GM21360 (cell line): ENCODE data around the gene FNDC3B.

Experiments
- ATAC-seq: cut with Tn5 transposase; IDR thresholded peaks from one replicate; pipeline ENCODE4 v1.9.1; 2021; ENCODE audit warnings: mild to moderate bottlenecking, moderate library complexity; ENCODE audit not compliant: unreplicated experiment

The FNDC3B gene

DNA sequence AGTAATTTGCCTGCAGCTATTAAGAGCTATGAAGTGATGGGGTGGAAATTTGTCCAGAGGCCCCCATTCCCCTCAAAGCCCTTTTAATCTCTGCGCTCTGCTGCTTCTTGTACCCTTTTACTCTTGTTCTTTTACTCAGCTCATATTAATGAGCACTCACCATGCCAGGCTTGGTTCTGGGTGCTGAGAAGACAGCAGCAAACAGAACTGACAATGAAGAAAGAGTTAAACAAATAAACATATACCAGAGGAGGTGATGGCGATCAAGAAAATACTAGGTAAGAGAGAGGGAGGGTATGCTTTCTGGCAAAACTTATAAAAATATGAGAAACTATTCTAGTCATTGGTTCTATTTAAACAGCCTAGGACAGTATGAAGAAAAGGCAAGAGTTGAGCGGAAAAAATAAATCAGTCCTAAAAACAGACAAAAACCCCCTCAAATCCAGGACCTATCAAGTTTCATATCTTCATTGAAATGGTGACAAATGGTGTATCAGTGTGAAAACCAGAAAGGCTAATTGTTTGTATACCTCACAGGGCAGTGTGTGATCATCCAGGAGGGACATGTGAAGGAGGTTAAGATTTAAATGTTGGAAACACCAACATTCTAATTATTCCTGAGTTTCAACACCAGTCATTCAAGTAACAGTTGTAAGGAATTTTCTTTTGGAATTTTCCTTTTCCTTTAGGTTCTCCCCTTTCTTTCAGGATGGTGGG, 144.9 kb downstream of the FNDC3B start:
- no peak for ATAC-seq

DNA sequence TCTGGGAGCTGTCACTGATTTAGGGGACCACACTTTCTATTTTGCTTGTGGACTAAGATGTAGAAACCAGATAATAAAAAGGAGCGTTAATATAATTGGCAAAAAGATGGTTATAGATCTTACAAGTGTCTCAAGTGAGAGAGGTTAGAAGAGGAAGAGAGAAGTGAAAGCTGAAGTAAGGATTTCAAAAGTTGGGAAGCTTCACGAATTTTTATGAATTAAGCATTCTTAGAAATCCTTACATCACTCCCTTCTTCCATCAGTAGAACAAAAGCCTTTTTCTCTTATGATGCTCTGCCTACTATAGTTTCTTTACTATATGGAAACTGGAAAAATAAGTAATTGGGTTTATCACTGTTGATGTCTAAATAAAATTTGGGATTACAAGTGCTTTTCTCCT, 146.5 kb downstream of the FNDC3B start:
- no peak for ATAC-seq

DNA sequence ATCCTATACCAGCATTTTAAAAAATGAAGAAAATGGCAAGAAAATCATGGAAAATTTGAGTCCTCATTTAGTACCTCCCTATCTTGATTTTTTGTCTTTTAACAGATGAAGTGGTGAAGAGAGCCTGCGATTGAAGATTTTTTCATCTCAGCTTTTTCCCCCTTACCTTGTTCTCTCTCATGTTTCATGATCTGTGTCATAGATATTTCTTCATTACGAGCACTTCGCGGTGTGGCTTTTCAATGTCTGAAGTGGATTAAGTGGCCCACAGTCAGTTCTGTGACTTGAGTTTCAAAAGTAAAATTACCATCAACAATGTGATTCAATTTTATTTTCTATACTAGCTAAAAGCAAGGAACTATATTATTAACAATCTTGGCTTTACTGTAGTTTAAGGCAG, 147.2 kb downstream of the FNDC3B start:
- no peak for ATAC-seq

DNA sequence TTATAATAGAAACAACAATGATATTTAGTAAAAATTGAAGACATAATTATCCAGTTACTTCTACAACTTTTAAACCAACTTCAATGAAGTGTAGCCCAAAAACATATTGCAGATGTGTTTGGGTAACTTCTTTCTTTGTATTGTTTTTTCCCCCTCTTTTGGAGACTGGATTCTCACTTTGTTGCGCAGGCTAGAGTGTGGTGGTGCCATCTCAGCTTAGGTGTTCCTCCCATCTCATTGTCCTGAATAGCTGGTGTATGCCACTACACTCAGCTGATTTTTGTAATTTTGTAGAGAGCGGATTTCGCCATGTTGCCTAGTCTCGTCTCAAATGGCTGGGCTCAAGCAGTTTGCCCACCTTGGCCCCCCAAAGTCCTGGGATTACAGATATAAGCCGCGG, 148.1 kb downstream of the FNDC3B start:
- no peak for ATAC-seq

DNA sequence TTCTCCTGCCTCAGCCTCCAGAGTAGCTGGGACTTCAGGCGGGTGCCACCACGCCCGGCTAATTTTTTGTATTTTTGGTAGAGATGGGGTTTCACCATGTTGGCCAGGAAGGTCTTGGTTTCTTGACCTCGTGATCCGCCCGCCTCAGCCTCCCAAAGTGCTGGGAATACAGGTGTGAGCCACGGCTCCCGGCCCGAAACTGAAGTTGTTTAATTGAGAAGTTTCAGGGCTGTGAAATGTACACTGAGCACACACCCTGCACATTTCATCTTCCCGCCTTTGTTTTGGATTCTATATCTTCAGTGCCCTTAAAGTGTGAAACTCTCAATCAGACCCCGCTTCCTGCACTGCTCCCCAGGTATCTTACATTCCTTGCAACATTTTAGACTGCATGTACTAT, 149.1 kb downstream of the FNDC3B start:
- no peak for ATAC-seq

DNA sequence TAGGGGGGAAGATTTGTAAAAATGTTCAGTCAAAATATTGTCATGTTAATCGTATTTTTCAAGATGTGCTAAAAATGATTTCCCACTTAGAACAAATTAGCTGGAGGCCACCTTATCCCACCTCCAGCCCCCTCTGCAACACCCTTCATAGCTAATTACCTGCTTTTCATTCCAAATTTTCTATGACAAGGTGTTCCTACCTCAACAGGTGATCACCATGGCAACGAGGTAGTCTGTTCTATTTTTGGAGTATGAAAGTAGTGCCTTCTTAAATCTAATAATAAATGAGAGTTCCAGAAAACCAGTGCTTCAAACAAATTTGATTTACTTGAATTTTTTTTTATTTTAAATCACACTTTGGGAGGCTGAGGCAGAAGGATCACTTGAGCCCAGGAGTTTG, 149.8 kb downstream of the FNDC3B start:
- ATAC-seq, result no peak

DNA sequence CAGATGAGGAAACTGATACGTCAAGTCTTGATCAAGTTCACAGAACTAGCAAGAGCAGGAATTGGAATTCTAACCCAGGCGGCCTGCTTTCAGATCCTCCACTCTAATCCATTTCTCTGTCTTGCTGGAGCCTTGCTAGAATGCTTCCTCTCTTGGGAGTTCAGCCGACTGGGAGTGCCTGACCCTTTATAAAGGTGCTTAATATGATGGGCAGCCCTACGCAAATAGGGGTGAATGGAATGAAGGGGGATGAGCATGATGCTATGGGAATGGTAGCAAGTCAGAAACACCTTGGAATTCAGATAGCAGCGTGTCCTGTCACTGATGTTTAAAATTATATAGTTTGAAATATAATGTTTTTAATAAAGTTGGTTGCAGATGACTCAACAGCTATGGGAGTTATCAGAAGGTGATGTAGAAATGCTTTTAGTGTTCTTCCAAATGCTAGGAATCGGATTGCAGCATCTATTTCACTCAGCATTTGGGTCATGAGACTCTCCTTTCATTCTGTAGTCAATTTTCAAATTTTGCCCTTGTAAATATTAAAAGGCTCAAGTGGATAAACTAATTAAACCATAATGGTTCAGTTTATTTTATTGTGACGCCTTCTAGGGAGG, 150.7 kb downstream of the FNDC3B start:
- ATAC-seq, result no peak

DNA sequence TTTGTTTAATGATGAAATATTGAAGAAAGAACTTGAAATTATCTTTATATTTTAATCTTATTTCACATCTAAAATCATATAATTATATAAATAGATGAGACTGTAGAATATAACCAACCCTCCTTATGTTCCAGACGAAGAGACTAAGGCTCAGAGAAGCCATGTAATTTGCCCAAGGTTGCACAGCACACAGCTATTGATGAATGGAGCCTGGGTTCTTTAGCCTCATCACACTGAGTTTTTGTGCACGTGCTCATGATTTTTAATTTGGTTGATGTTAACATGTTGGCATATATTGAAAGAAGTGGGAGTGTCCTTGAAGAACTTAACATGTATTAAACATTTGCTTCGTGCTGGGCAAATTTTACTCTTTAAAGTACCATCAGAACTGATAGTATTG, 151.6 kb downstream of the FNDC3B start:
- no peak for ATAC-seq

DNA sequence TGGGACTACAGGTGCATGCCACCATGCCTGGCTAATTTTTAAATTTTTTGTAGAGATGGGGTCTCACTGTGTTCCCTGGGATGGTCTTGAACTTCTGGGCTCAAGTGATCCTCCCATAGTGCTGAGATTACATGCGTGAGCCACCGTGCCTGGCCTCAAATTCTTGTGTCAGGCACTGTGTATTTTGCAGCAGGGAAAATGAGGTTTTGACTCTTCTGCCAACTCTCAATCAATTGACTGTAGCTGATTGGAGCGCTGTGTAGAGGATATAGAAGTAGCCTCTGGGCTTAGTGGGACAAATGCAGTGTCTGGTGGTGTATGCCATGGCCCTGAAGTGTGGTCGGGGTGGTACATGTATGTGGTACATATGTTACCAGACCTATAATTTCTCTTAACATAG, 152.3 kb downstream of the FNDC3B start:
- ATAC-seq, result no peak

DNA sequence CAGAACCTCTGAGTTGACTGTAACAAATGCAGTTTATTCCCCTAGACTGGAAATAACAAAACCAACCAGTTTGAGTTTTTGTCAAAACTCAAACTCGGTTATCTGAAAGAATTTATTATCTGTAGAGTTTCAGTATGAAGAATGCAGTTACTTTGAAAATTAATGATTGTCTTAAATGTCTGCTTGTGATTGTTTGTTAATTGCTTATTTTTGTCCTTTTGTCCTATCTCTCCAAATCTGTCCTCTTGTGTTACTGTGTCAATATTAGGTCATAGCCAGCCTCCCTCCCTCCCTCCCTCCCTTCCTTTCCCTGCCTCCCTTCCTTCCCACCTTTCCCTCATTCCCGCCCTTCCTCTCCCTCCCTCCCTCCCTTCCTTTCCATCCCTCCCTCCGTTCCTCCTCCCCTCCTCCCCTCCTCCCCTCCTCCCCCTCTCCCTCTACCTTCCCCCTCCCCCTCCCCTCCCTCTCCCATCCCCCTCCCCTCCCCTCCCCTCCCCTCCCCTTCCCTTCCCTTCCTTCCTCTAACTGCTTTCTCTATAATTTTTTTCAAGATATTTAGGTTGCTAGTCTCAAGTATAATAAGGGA, 153.5 kb downstream of the FNDC3B start:
- ATAC-seq, result no peak

DNA sequence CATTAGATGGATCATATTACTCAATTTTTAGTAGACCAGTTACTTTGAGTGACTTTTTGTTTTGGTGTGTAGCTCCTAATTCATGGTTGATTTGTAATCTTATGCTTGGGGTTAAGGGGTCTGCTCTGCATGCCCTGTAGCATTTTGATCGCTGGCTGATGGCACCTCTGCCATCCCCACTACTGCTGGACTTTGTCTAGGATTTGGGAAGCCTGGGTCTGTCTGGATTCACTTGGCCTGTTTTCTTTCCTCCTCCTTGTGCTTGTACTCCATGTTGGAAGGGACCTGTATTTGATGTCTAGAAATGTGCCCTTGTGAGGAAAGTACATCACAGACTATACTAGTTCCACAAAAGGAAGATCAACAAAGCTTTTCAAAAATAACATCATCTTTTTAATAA, 154.1 kb downstream of the FNDC3B start:
- no peak for ATAC-seq

DNA sequence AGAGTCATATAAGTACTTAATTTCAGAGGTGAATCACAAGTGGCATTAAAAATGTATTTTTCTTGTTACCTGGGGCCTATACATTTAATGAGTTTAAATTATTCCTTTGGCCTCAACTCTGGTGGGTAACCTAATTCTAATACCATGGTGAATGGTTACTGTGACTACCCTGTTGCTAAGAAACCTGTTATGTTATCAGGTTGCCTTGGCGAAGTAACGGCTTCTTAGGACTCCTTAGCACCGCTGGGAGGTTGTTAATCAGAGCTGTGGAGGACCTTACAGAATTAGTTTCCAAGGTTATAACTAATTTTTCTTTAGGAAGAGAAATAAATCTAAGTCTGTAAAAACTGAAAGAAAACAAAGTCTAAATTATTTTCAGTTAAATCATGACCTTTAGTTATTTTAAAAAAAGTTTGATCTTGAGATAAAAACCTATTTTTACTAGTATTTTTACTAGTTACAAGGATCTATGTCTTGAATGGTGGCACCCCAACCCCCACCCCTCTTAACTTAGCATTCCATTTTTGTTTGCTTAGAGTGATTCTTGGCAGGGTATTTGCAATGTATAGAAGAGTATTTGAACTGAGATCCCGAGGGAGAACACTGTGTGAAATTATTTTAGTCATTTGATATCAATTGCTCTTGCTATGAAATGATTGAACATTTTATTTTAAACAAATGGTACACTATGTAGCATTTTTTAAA, 155.5 kb downstream of the FNDC3B start:
- no peak for ATAC-seq

DNA sequence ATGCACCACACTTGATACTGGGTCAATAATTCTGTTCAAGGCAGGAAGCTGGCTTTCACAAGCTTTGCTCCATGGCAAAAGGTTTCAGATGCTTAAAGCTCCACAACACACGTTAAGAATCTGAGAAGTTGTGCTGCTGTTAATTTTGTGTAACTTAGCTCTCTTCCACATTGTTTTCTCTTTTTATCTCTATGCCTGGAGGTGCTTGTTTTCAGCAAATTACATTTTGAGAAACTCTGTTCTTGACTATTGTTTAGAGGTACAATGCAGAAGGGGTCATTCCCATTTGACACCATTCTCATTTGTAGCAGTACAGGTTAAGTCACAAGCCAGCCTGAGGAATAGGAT, 156.0 kb downstream of the FNDC3B start:
- ATAC-seq, result no peak

DNA sequence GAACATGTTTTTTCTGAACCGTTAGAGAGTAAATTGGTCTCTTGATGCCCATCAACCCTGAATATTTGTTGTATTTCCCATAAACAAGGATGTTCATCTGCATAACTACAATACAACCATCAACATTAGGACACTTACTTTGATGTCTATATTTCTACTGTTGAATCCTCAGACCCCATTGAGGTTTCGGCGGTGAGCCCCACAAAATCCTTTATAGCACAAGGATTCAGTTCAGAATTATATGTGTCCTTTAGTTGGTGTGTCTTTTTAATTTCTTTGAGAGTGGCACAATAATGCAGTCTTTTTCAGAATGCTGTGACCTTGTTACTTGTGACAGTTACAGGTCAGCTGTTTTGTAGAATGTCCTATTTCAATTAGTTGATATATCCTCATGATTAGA, 158.0 kb downstream of the FNDC3B start:
- ATAC-seq, result no peak

DNA sequence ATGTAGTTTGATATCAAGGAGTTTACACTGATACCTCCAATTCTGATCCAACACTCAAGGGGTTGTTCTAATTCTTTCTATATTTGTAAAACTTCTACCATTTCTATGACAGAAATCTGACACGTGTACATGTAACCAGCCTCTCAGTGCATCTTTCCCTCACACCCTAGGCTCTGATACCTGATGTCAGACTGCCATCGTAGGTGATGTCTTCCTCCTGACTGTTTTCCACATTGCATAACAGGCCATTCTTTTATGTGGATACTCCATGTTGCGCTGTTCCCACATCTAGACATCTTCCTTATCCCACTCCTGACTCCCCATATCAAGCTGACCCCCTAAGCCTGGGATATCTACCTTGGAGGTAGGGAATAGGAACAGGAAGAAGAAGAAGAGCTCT, 159.1 kb downstream of the FNDC3B start:
- no peak for ATAC-seq

DNA sequence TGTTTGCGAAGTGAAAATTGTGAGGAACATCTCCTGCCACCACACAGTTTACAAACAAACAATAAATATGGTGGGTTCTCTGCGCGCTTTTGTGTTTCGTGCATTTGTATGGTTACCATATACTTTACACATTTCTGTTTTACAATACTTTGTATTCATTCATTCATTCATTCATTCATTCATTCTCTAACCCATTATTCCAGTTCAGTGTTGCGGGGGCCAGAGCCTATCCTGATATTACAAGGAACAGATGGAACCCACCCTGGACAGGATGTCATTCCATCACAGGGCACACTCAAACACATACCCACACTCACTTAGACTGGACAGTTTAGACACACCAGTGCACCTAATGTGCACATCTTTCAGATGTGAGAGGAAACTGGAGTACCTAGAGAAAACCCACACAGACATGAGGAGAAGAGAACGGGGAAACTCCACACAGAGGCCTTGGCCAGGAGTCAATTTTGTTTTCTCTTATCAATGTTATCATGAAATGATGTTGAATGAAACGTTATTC, 160.5 kb downstream of the FNDC3B start:
- no peak for ATAC-seq

DNA sequence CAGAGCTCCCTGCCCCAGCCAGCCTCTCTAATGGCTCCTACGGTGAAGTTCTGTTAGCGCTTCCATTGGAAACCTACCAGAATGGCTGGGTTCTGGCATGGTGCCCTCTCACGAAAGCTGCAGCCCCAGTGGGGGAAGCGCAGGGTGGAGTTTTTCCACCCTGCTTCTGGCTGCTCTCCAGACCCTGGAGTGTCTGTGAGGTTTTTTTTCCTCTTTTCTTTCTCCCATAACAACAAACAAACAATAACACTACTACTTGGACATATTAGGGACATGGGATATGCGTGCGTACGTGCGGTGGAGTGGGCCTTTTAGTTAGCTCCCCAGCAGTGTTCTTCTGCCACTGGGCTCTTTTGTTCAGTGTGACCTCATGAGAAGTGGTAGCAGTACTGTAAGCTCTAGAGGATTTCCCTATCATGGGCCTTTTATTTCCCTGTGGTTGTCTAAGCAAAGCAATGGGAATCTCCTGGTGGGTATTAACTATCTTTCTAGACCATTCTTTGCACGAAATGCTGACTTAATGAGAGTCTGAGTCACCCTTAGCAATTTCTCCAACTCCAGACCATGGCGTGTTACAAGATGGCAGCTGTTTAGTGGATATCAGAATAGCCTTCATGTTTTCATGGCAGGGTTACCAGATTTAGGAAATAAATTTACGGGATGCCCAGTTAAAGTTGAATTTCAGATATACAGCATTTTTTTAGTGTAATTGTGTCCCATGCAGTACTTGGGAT, 161.9 kb downstream of the FNDC3B start:
- ATAC-seq, result no peak

DNA sequence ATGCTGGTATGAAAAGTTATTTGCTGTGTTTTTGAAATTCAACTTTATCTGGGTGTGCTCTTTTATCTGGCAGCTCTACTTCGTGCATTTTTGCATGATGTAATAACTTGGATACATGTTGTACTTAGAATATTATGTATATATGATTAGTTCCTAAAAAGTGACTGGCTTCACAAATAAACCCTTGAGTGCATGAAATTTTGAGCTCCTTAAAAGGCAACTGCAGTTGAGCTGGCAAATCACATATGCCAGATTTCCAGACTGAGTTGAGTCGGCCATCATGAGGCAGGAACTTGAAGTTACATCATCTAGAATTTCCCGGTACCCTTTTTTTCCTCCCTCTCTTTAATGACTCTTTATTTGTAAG, 162.5 kb downstream of the FNDC3B start:
- no peak for ATAC-seq

DNA sequence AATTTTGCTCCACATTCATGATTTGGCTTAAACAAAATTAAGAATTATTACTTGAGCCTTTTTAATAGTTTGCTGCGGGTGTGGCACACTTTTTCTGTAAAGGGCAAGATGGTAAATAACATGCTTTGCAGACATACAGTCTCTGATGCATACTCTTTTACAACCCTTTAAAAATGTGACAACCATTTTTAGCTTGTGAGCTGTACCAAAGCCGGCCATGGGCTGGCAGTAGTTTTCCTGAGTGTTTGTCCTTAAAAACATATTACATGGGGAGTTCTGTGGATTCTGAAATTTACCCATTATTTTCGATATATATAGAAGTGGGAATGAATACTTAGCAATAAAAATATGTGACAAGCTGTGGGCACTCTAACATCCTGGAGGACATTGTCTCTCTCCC, 163.4 kb downstream of the FNDC3B start:
- no peak for ATAC-seq

DNA sequence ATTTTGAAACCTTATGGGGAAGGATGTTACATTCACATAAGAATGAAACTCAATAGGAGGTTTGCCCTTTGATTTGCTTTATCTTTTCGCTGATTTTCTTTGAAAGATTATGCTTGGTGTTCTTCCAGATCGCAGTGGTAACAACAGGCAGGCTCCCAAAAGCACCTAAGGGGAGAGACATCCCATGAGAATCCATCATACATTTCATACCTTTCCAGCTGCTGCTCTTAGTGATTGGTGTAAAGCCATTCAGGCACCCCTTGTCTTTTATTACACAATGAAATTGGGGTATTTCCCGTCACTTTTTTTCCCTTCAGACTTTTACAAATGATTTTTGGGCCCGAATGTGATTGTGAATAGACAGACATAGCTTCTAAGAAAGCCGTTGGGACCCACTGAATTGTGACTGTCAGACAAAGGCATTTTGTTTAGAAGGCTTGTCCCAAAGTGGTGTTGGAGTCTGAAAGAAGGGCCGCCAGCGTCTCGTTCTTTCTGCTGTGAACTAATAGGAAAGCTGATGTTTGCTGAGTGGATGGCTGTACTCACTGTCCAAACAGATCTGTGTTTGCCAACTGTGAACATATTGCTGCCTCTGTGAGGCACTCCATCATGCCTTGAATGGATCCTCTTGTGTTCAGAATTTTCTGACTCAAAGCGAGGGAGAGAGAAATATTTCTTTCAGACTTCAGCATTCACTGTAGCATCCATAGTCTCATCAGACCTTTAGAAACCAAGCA, 164.3 kb downstream of the FNDC3B start:
- ATAC-seq, result no peak

DNA sequence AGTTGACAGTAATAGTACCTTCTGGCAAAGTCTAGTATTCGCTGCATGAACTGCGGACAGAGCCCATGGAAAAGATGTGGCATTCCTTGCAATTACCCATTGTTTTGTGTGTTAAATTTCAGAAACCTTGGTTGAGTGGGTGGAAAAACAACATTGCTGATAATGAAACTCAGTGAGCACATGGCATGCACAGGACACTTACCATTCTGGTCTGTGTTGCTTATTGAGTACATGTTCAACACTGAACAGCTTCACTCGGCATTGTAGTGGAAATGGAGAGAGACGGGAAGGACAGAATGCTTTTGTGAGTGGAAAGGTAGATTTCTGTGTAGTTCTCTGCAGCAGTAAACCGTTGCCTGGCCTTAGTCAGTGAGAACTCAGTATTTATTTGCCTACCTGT, 165.3 kb downstream of the FNDC3B start:
- no peak for ATAC-seq
